ENCODE results near the gene OGA.
"Not testable (repeated sequence)": the region's sequence is repeated elsewhere in the genome, so short reads cannot be mapped to it uniquely, and the experiment has no call there.

The OGA gene

DNA sequence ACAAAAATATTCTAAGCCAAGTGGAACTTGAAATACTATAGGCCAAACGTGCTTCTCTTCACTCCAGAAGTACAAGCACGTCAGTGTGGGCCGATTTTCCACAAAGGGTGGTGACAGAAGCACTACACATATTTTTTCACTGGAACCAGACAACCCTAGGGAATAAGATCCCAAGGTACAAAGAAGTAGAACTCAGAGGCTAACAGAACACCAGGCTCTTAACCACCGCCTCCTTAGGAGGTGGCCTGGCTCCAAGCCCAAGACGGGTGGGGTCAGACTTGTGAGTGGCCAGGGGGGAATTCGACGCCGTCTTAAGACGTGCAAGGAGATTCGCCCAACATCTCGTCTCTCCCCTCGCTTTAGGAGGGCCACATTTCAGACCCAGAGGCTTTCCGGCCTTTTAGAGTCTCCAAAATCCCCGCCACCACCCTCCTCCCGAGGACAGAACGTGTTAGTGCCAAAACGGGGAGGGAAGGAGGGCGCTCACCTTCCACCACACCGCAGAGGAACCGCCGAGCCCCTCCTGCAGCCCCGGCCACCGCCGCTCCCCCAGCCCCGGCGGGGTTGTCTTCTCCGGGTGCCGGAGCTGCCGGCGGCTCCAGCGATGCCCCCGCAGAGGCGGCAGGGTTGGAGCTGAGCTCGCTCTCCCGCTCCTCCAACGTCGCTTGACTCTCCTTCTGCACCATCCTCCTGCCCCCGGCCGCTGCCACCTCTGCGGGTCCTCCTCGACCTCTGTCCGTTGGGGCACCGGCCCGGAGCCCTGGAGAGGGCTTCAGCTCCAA lies 716 bp downstream of the OGA start:
- FAIRE-seq (no peak), DNase-seq (ENCODE audit: insufficient read length) (no peak)
- TF ChIP-seq POLR2AphosphoS5 (IDR thresholded peaks at IDR 0.05; ENCODE audit: low read depth, low read length) (no peak; the same call in none of the 2 replicates), TAF1 (IDR thresholded peaks at IDR 0.05; ENCODE audit: borderline replicate concordance, low read depth, low read length) (no peak)

DNA sequence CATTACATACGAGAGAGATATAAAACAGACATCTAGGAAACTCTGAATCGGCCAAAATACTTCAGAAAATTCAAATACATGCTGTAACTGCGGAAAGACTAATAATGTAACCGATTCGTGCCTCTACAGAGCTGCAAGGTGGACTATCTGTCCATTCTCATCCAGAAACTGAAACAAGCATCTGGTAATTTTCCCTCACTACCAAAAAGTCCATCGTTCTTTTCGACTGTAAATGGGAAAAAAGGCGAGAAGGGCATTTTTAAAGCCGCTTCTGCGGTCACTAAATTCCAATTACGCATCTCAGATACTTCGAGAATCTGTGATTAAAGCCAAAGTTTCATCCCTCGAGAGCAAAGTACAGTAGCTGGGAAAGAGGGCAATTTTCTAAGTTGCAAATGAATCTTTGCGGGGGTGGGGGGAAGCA lies 1.3 kb downstream of the OGA start:
- no peak for TF ChIP-seq POLR2A (IDR thresholded peaks at IDR 0.05; ENCODE audit: low read depth, low read length)
- no peak for TF ChIP-seq TAF1 (IDR thresholded peaks at IDR 0.05; ENCODE audit: borderline replicate concordance, low read depth, low read length)
- no peak for FAIRE-seq

DNA sequence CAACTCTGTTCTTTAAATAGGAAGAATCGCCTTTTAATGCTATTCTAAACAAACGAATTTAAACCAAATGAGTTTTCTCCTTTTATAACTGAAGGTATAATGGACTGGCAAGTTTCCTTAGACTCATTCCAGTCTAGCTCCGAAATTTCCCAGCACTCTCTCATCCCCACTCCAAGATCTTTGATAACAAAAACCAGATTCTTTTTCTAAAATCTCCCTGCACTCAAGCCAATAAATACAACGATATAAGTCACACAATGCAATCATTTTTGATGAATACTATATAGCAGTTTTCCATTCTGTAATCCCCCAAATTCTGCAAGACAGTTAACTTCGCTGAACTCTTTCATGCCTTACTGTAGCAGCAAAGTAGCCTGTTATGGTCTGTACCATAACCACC lies 1.9 kb downstream of the OGA start:
- DNase-seq (ENCODE audit: insufficient read length) (no peak), FAIRE-seq (no peak)
- TF ChIP-seq TAF1 (IDR thresholded peaks at IDR 0.05; ENCODE audit: borderline replicate concordance, low read depth, low read length) (no peak), POLR2AphosphoS5 (IDR thresholded peaks at IDR 0.05; ENCODE audit: low read depth, low read length) (no peak), POLR2A (IDR thresholded peaks at IDR 0.05; ENCODE audit: low read depth, low read length) (no peak)

More for the DNA sequence above, 1.3 kb downstream of the OGA start:
- DNase-seq (ENCODE audit: insufficient read length): no peak

DNA sequence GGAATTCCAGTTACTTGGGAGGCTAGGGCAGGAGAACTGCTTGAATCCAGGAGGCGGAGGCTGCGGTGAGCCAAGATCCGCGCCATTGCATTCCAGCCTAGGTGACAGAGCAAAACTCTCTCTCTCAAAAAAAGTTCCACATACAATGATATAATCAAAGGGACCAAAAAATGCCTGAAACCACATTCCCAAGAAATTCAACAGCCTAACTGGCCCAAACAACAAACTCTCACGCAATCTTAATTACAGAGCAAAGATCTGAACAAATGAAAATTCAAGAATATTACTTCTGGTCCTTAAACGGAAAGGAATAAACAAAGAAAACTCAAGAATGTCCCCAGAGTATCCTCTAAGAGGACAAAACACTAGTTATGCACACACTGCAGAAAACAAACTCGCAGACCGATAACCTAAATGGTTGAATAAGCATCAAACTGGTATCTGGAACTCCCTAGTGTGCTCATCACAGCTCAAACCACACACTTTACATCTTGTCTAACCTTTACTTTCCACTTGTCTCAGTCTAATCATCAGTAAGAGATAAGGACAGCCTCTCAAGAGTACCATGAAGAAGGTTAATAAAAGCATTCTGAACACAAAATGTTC lies 3.7 kb downstream of the OGA start:
- TF ChIP-seq POLR2AphosphoS5 (IDR thresholded peaks at IDR 0.05; ENCODE audit: low read depth, low read length) (no peak), POLR2A (IDR thresholded peaks at IDR 0.05; ENCODE audit: low read depth, low read length) (no peak), TAF1 (IDR thresholded peaks at IDR 0.05; ENCODE audit: borderline replicate concordance, low read depth, low read length) (no peak)
- no peak for DNase-seq (ENCODE audit: insufficient read length)
- peak; percentile 87 for FAIRE-seq

DNA sequence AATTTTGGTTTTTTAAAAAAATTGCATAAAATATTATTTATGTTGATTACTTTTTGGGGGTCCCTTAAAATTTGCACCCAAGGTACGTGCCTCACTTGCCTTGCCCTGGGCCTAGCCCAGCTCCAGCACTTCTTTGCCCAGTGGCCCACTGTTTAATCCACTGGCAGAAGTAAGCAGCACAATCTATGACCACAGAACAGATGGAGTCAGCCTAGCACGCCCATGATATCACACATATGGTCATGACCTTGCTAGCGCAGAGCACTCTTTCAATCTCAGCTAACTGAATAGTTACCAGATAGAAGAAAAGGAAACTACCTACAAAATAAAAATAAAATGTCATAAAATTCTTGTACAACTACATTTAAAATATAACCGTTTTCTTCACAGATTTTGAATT lies 5.6 kb downstream of the OGA start:
- no peak for DNase-seq (ENCODE audit: insufficient read length)
- FAIRE-seq: no peak
- TF ChIP-seq POLR2A (IDR thresholded peaks at IDR 0.05; ENCODE audit: low read depth, low read length) (no peak), TAF1 (IDR thresholded peaks at IDR 0.05; ENCODE audit: borderline replicate concordance, low read depth, low read length) (no peak), POLR2AphosphoS5 (IDR thresholded peaks at IDR 0.05; ENCODE audit: low read depth, low read length) (no peak)

DNA sequence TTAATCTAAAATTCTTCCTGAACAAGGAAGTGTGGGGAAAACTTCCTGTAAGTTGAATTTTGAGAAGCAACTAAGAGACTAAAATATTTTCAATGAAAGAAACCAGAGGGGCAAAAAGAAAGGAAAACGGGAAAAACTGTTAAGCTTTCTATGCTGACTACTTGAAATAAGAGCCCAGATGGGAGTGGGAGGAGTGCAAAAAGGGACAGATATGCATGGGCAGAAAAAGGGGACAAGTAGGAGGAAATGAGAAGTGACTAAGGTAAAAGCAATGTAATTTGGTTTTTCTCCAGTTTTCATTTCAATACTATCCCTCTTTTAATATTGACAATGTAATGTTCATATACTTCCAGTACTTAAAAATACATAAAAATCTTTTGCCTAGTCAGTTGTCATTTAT lies 11.1 kb downstream of the OGA start:
- no peak for FAIRE-seq
- no peak for DNase-seq (ENCODE audit: insufficient read length)
- TF ChIP-seq POLR2A (IDR thresholded peaks at IDR 0.05; ENCODE audit: low read depth, low read length) (no peak), TAF1 (IDR thresholded peaks at IDR 0.05; ENCODE audit: borderline replicate concordance, low read depth, low read length) (no peak), POLR2AphosphoS5 (IDR thresholded peaks at IDR 0.05; ENCODE audit: low read depth, low read length) (no peak)

DNA sequence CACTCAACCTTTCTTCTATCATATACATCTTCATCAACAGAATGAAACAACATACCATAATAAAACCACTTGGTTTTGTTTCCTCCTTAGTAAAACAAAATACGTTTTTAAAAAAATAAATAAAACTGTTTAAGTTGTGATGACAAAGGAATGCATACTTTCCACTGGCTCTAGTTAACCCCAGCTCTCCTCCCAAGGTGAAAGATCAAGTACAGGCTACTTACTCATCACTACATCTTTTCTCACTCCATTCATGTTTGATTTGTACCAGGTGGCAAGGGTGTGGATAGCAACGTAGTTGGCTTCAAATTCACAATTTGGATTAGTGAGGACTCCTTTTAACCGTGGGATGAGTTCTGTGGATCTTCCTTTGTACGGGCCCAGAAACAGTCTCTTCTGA lies 14.7 kb downstream of the OGA start:
- DNase-seq (ENCODE audit: insufficient read length) (no peak), FAIRE-seq (no peak)
- TF ChIP-seq TAF1 (IDR thresholded peaks at IDR 0.05; ENCODE audit: borderline replicate concordance, low read depth, low read length) (no peak), POLR2A (IDR thresholded peaks at IDR 0.05; ENCODE audit: low read depth, low read length) (no peak), POLR2AphosphoS5 (IDR thresholded peaks at IDR 0.05; ENCODE audit: low read depth, low read length) (no peak)

DNA sequence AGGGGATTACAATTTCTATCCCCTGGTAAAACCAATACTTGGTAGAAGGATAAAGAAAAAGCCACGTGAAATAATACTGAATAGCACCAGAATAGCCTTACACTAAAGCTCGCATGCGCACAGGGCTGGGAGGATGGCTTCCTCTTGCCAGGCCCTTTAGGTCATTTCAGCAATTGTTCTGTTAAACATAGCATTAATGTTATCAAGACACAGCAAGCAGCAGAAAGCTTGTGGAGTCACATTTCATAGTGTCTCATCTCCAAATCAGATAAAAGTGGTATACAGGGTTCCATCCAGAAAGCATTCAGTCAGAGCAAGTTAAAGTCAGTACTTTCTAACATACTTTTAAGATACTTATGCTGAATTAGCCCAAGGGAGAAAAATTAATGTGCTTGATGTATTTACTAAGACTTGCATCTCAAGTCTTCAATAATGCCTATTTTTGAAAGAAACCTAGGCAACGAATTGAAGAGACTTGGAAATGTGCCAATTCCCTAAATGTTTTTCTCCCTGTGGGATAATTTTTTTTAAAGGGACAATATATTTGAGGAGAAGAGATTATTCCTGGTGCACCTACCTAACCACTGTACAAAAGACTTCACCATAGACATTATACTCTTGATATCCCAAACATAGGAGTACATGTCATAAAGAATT lies 20.7 kb downstream of the OGA start:
- TF ChIP-seq POLR2AphosphoS5 (IDR thresholded peaks at IDR 0.05; ENCODE audit: low read depth, low read length) (no peak), POLR2A (IDR thresholded peaks at IDR 0.05; ENCODE audit: low read depth, low read length) (no peak), TAF1 (IDR thresholded peaks at IDR 0.05; ENCODE audit: borderline replicate concordance, low read depth, low read length) (no peak)
- DNase-seq (ENCODE audit: insufficient read length) (no peak), FAIRE-seq (no peak)

DNA sequence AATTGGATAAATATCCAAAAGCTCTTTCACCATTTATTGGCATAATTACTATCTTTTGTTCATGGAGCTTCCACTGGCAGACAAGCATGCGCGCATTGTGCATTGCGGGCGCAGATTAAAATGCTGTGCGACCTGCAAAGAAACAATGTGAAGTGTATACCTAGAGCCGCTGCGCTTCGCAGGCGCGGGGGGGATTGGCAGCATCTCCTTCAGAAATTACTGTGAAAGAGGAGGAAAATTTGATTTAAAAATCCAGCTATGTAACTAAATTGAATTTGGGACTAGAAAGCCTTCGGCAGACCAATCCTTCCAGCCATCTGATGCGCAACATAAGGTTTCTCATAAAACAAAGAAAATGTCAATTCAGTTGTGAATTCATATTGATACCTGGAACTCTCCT lies 24.7 kb downstream of the OGA start:
- DNase-seq (ENCODE audit: insufficient read length): no peak
- no peak for TF ChIP-seq POLR2AphosphoS5 (IDR thresholded peaks at IDR 0.05; ENCODE audit: low read depth, low read length)
- FAIRE-seq: no peak

DNA sequence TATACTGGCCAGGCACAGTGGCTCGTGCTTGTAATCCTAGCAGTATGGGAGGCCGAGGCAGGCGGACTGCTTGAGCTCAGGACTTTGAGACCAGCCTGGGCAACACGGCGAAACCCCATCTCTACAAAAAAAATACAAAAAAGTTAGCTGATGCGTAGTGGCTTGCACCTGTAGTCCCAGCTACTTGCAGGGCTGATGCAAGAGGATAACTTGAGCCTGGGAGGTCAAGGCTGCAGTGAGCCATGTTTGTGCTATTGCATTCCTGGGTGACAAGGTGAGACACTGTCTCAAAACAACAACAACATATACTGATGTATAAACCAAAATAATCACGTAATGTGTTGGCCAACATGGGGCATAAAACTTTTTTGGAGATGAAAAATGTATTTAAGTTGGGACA lies 28.6 kb downstream of the OGA start:
- no peak for DNase-seq (ENCODE audit: insufficient read length)
- TF ChIP-seq POLR2A (IDR thresholded peaks at IDR 0.05; ENCODE audit: low read depth, low read length): no peak
- TF ChIP-seq POLR2AphosphoS5 (IDR thresholded peaks at IDR 0.05; ENCODE audit: low read depth, low read length): no peak; the same call in 1 of the 2 replicates
- no peak for TF ChIP-seq TAF1 (IDR thresholded peaks at IDR 0.05; ENCODE audit: borderline replicate concordance, low read depth, low read length)
- no peak for FAIRE-seq

DNA sequence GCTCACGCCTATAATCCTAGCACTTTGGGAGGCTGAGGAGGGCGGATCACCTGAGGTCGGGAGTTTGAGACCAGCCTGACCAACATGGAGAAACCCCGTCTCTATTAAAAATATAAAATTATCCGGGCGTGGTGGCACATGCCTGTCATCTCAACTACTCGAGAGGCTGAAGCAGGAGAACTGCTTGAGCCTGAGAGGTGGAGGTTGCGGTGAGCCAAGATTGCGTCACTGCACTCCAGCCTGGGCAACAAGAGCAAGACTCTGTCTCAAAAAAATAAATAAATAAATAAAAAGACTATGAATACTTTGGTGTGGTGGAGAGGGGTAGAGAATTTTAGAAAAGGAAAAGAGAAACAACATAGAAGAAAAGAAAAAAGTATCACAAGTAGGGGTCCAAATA lies 29.0 kb downstream of the OGA start:
- not testable (repeated sequence) for FAIRE-seq; DNase-seq (ENCODE audit: insufficient read length)

DNA sequence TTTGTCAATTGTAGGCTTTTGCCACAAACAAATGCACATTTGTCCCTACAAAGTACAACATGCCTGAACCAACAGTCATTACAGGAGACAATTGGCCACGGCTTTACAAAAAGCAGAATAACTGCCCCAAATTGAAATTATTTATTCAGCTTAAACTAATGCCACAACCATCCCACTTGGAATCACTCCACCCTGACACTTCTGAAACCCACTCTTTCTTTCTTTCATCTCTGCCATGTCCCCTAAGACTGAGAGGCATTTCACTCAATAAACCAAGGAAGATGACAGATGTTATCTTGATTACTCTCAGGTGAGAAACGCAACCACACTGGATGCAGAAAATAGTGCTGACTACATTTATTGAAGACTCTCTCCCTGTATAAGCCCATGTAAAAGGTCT lies 32.4 kb downstream of the OGA start:
- TF ChIP-seq POLR2A (IDR thresholded peaks at IDR 0.05; ENCODE audit: low read depth, low read length) (no peak), TAF1 (IDR thresholded peaks at IDR 0.05; ENCODE audit: borderline replicate concordance, low read depth, low read length) (no peak), POLR2AphosphoS5 (IDR thresholded peaks at IDR 0.05; ENCODE audit: low read depth, low read length) (peak; percentile 32; the same call in 1 of the 2 replicates)
- no peak for FAIRE-seq
- DNase-seq (ENCODE audit: insufficient read length): no peak

Measured in GM12892 (cell line).